ENCODE measurements around the gene RHCG.

GRCh38 chr15:89444241-89445225 lies 51.9 kb downstream of the RHCG start:
- TF ChIP-seq CTCF (IDR thresholded peaks at IDR 0.05) (no peak), ZFX (IDR thresholded peaks at IDR 0.05; ENCODE audit: borderline replicate concordance) (no peak)

All from 22Rv1 (cell line).